Ectodermal cell (in vitro differentiated cells): Measurements from ENCODE around the gene ANLN.

Source experiments
- H3K27ac ChIP-seq: 2 replicates; pipeline ENCODE4 v1.7.0; 2013; ENCODE audit warnings: mild to moderate bottlenecking, low read depth, low read length; ENCODE audit not compliant: insufficient read depth, poor library complexity, severe bottlenecking
- H3K27me3 ChIP-seq: 2 replicates; pipeline ENCODE4 v1.7.0; 2013; ENCODE audit warnings: mild to moderate bottlenecking, low read length; ENCODE audit not compliant: insufficient read depth, control insufficient read depth, poor library complexity, severe bottlenecking
- H3K36me3 ChIP-seq: one replicate; pipeline ENCODE4 v1.7.0; 2013; ENCODE audit warnings: low read length; ENCODE audit not compliant: control insufficient read depth, insufficient read depth
- H3K4me1 ChIP-seq: one replicate; pipeline ENCODE4 v1.7.0; 2013; ENCODE audit warnings: low read length; ENCODE audit not compliant: control insufficient read depth, insufficient read depth
- H3K4me3 ChIP-seq: 2 replicates; pipeline ENCODE4 v1.7.0; 2013; ENCODE audit warnings: low read depth, low read length, control low read depth; ENCODE audit not compliant: insufficient read depth
- H3K9me3 ChIP-seq: 2 replicates; pipeline ENCODE4 v1.7.0; 2013; ENCODE audit warnings: mild to moderate bottlenecking, low read length, moderate library complexity; ENCODE audit not compliant: control insufficient read depth
- WGBS, 2 experiments: methylation state at CpG; one replicate each; pipeline ENCODE4 v1.1.7; 2013; ENCODE audit warnings: missing lambda C conversion rate in 2 of 2; 5-methylcytosine and 5-hydroxymethylcytosine counted together

ANLN gene

GRCh38 chr7:36438211-36438610 lies 48.5 kb downstream of the ANLN start:
- Histone ChIP-seq H3K4me1 (no peaks in the 10 kb centered on the region), H3K9me3 (no peaks in the 10 kb centered on the region), H3K36me3 (peaks cover 16% of the 10 kb centered on the region), H3K4me3 (no peak overlapping the region), H3K27me3 (no peaks in the 10 kb centered on the region), H3K27ac (no peak overlapping the region)
- WGBS, 2 experiments: 94% methylated on average over 4 of the region's 4 CpGs

GRCh38 chr7:36439624-36440023 lies 50.0 kb downstream of the ANLN start:
- Histone ChIP-seq H3K36me3 (peaks cover 16% of the 10 kb centered on the region), H3K27me3 (no peaks in the 10 kb centered on the region), H3K9me3 (no peaks in the 10 kb centered on the region), H3K27ac (no peak overlapping the region), H3K4me1 (no peaks in the 10 kb centered on the region), H3K4me3 (no peak overlapping the region)
- 92 to 95% methylated on average over 2 of the region's 2 CpGs for WGBS, 2 experiments

GRCh38 chr7:36440880-36441279 lies 51.2 kb downstream of the ANLN start:
- Histone ChIP-seq H3K9me3 (no peaks in the 10 kb centered on the region), H3K27ac (no peak overlapping the region), H3K4me3 (no peak overlapping the region), H3K36me3 (peaks cover 14% of the 10 kb centered on the region), H3K4me1 (no peaks in the 10 kb centered on the region), H3K27me3 (no peaks in the 10 kb centered on the region)
- 73 to 88% methylated on average over 2 to 3 of the region's 3 CpGs for WGBS, 2 experiments

GRCh38 chr7:36441344-36442022 lies 51.8 kb downstream of the ANLN start:
- no peak overlapping the region for H3K4me3 ChIP-seq
- H3K27ac ChIP-seq: no peak overlapping the region
- H3K36me3 ChIP-seq: peaks cover 20% of the 10 kb centered on the region
- WGBS, 2 experiments: 78 to 87% methylated on average over 6 to 7 of the region's 7 CpGs
- no peaks in the 10 kb centered on the region for H3K27me3 ChIP-seq
- H3K9me3 ChIP-seq: no peaks in the 10 kb centered on the region
- no peaks in the 10 kb centered on the region for H3K4me1 ChIP-seq

GRCh38 chr7:36448781-36449379 lies 59.2 kb downstream of the ANLN start:
- Histone ChIP-seq H3K27me3 (no peaks in the 10 kb centered on the region), H3K4me1 (no peaks in the 10 kb centered on the region), H3K36me3 (peaks cover 33% of the 10 kb centered on the region), H3K27ac (no peak overlapping the region), H3K9me3 (no peaks in the 10 kb centered on the region), H3K4me3 (no peak overlapping the region)
- WGBS, 2 experiments: 98 to 100% methylated on average over 2 to 4 of the region's 4 CpGs

- Histone ChIP-seq H3K4me3 (no peak overlapping the region), H3K36me3 (peaks cover 33% of the 10 kb centered on the region), H3K27me3 (no peaks in the 10 kb centered on the region), H3K4me1 (no peaks in the 10 kb centered on the region), H3K9me3 (no peaks in the 10 kb centered on the region), H3K27ac (no peak overlapping the region)
- 90 to 96% methylated on average over 4 to 5 of the region's 5 CpGs for WGBS, 2 experiments
Measured at GRCh38 chr7:36449685-36450084, 60.0 kb downstream of the ANLN start.

GRCh38 chr7:36453769-36454168 lies 64.1 kb downstream of the ANLN start:
- no peaks in the 10 kb centered on the region for H3K9me3 ChIP-seq
- H3K4me3 ChIP-seq: no peak overlapping the region
- H3K4me1 ChIP-seq: no peaks in the 10 kb centered on the region
- H3K27me3 ChIP-seq: no peaks in the 10 kb centered on the region
- peaks cover 22% of the 10 kb centered on the region for H3K36me3 ChIP-seq
- H3K27ac ChIP-seq: no peak overlapping the region

GRCh38 chr7:36455646-36456045 lies 66.0 kb downstream of the ANLN start:
- WGBS, 2 experiments: 95 to 96% methylated on average over 3 to 4 of the region's 4 CpGs
- H3K27me3 ChIP-seq: no peaks in the 10 kb centered on the region
- H3K36me3 ChIP-seq: peaks cover 14% of the 10 kb centered on the region
- no peak overlapping the region for H3K4me3 ChIP-seq
- no peaks in the 10 kb centered on the region for H3K9me3 ChIP-seq
- no peak overlapping the region for H3K27ac ChIP-seq
- H3K4me1 ChIP-seq: no peaks in the 10 kb centered on the region

GRCh38 chr7:36456138-36456537 lies 66.5 kb downstream of the ANLN start:
- Histone ChIP-seq H3K4me1 (no peaks in the 10 kb centered on the region), H3K9me3 (no peaks in the 10 kb centered on the region), H3K36me3 (peaks cover 10% of the 10 kb centered on the region), H3K4me3 (no peak overlapping the region), H3K27ac (no peak overlapping the region), H3K27me3 (no peaks in the 10 kb centered on the region)
- 88 to 94% methylated on average over 2 of the region's 3 CpGs for WGBS, 2 experiments

GRCh38 chr7:36456548-36456947 lies 66.9 kb downstream of the ANLN start:
- no peaks in the 10 kb centered on the region for H3K4me1 ChIP-seq
- peaks cover 9% of the 10 kb centered on the region for H3K36me3 ChIP-seq
- no peaks in the 10 kb centered on the region for H3K27me3 ChIP-seq
- H3K9me3 ChIP-seq: no peaks in the 10 kb centered on the region
- H3K4me3 ChIP-seq: no peak overlapping the region
- H3K27ac ChIP-seq: no peak overlapping the region
- WGBS, 2 experiments: 60 to 88% methylated on average over 1 to 2 of the region's 2 CpGs
